GM19438 (cell line): ENCODE measurements around the gene CDCA5.

Experiments used
- ATAC-seq: cut with Tn5 transposase; IDR thresholded peaks from one replicate; pipeline ENCODE4 v1.9.1; 2021; ENCODE audit warnings: low read depth; ENCODE audit not compliant: unreplicated experiment

Gene CDCA5

DNA sequence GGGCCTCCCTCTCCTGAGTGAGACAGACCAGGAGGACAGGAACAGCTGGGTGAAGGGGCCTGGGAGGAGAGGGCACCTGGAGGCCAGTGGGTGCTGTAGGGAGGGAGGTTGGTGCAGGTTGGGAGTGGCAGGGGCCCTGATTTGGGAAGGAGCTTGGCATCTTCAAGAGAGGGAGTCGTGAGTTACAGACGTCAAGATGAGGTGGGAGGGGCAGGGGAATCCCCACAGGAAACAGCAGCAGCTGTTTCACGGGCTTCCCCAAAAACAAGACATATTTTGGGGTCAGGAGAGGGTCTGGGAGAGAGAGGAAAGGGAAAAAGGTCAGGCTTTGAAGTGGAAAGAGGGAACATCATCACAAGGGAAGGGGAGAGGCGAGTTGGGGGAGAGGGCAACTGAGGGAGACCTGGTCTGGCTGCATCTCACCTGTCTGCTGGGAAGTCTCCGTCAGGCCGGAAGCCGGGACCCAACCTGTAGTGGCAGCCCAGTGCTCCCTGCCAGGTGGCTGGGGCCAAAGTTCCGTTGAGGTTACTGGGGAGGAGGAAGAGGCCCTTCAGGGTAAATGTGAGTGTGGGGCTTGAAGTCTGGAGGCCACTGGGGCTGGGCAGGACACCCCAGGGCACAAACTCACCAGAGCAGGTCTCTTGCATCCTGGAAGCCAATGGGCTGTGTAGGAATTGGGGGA is 29.9 kb downstream of the CDCA5 start:
- ATAC-seq, result no peak

DNA sequence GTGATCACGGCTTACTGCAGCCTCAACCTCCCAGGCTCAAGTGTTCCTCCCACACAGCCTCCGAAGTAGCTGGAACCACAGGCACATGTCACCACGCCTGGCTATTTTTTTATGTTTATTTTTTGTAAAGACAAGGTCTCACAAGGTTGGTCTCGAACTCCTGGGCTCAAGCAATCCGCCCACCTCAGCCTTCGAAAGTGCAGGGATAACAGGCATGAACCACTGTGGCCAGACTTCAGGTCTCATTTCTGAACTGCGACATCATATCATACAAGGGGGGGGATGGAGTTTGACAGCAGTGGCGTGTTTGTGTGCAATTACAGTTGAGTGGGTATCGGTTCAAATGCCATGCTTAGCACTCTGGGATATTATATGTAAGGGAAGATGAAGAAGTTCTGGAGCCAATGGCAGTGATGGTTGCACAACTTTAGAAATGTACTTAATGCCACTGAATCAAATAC is 32.4 kb downstream of the CDCA5 start:
- no peak for ATAC-seq

DNA sequence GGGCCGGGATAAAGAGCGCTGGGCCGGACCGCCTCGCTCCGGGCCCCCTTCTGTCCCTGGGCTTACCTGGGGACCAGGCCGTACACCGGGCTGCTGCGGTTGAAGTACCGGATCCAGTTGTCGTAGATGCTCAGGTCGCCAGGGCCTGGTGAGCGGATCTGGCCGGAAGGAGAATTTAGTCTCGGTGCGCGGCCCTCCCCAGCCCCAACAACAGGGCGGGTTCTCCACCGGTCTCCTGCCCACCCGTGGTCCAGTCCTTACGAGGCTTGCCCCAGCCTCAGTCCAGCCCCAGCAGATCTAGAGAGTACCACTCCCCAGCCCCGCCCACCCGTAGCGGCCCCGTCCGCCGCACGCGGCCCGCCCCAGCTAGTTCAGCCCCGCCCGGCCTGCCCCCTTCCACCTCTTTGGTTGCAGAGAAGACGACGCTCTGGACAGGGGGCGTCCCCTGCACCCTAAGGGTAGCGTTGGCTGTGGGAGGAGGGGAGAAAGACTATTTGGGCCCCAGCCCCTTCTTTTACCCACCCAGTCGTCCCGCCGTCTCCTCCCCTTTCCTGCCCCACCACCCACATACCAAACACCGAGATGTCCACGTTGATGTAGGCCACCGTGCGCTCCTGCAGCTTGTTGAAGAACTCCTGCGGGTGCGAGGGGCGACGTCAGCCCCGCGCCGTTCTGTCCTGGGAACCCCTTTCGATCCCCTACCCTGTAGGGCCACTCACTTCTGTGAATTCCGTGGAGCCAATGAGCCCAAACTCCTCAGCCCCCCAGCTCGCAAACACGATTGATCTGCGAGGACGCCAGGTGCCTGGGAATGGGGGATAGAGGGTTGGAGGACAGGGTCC is 36.0 kb downstream of the CDCA5 start:
- no peak for ATAC-seq

DNA sequence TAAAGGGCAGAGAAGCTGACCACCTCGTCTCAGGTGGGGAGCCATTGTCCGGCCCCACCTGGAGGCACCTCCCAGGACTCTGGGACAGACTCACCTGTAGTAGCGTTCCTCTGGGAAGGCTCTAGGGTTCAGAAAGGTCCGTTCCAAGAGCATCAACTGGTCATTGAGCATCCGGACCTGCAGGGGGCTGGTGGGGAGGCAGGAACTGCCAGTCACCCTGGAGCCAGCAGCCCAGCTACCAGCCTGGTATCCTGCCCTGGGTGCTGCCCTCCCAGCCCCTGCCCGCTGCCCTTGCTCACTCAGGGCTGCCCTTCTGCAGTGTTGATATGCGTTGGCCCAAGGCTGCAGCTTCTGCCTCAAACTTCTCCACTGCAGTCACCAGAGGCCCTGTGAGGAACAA is 38.1 kb downstream of the CDCA5 start:
- no peak for ATAC-seq

DNA sequence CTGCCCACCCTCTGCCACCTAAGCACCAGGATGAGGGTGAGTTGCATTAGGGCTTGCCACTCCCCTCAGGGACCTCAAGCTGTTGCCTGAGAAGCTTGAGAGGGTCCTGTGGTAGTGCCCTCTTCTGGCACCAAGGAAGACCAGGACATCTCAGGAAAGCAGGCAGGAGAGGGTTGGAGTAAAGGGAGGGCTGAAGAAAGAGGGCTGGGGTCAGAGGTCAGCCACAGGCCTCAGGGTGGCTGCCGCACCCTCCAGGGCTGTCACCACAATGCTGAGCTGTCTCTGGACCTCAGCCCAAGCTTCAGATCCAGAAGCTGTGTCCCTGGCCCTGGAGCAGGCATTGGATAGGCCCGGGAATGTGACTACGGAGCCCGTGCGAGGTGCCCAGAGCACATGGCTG is 38.8 kb downstream of the CDCA5 start:
- ATAC-seq, result no peak

- ATAC-seq, result no peak
Observed at GRCh38 chr11:65043881-65044501, 39.8 kb downstream of the CDCA5 start.

DNA sequence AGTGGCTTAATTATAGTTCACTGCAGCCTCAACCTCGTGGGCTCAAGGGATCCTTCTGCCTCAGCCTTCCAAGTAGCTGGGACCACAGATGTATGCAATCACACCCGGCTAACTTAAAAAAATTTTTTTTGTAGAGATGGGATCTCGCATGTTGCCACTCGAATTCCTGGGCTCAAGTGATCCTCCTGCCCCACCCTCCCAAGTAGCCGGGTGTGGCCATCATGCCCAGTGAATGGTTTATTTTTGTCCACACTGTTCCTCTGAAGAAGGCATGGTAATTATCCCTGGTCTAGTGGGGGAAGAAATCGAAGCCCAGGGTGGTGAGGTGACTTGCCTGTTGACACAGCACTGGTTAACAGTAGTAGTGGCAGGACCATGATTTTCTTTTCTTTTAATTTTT is 40.9 kb downstream of the CDCA5 start:
- no peak for ATAC-seq

- ATAC-seq, result peak; percentile 89
Observed at GRCh38 chr11:65040847-65041622, 42.8 kb downstream of the CDCA5 start, which contains the start of gene SAC3D1. Gene SAC3D1, plus strand, starts transcription at chr11:65041210. Its CDS starts 83 bp downstream, at chr11:65041293.

DNA sequence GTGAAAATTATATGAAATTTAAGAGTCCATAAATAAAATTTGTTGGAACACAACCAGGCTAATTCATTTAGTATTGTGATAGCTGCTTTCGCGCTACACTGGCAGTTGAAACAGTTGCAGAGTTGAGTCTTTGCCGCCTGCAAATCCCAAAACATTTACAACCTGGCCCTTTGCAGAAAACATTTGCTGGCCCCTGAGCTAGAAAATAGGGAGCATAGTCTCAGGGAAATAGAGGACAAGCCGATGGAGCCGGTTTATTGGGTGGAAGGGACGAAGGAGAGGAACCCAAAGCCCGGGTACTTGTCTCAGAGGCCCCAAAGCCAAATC is 43.4 kb downstream of the CDCA5 start:
- no peak for ATAC-seq

GRCh38 chr11:65036931-65037330 is 46.9 kb downstream of the CDCA5 start:
- ATAC-seq, result no peak

DNA sequence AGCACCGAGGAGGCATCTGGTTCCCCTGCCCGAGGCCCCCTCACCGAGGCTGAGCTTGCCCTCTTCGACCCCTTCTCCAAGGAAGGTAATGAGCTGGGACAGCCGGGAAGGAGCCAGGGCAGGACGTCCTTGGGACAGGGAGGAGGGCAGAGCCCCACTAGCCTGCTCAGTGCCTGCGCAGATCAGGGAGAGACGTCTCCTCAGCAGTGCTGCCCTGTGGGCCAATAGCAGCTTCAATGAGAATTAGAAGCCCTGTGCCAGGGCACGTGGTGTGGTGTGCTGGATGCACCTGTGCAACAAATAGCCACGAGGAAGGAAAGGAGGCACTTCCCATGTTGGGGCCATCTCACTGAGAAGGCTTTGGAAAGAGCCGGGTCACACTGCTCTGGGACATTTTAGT is 48.3 kb downstream of the CDCA5 start:
- ATAC-seq, result no peak

GRCh38 chr11:65034423-65034822 is 49.4 kb downstream of the CDCA5 start:
- no peak for ATAC-seq

DNA sequence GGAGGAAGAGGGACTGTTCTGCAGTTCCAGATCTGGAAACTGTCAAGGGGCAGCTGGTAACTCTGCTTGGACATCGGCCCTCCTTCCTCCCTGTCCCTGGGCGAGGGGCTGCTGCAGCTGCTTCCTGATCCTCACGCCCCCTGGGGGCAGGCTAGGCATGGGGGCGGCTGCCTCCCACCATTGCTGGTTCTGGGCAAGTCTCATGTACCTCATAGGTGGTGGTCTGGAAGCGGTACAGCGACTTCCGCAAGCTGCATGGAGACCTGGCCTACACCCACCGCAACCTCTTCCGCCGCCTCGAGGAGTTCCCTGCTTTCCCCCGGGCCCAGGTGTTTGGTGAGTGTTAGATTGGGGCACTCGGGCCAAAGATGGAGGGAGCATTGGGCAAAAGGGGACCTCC is 51.6 kb downstream of the CDCA5 start:
- no peak for ATAC-seq
